ENCODE results near the gene PTCH1. TPM values are rescaled to one million over a fixed set of nuclear protein-coding genes. Genes with fewer than 3 reads are reported as not detected.

Gene PTCH1
- total and polyA plus RNA-seq, 2 experiments from 2014 or later: 36.8 to 44.1 TPM

GRCh38 chr9:95458666-95459065 lies 58.1 kb downstream of the PTCH1 start:
- peak; percentile 57 for DNase-seq (ENCODE audit: low spot score)
- Histone ChIP-seq H3K9me2 (replicated peaks; ENCODE audit: insufficient read depth) (no peaks in the 10 kb centered on the region), H3K36me3 (replicated peaks; ENCODE audit: insufficient read depth, low read depth) (no peaks in the 10 kb centered on the region), H3K79me2 (peaks cover 53% of the 10 kb centered on the region), H3K27ac (peak overlapping the region; percentile 90), H2AFZ (no peak overlapping the region), H3K4me1 (ENCODE audit: insufficient read depth) (peaks cover 62% of the 10 kb centered on the region), H3K9me3 (ENCODE audit: low read depth) (no peaks in the 10 kb centered on the region), H3K4me3 (no peak overlapping the region), H3K4me2 (peak overlapping the region; percentile 48), H4K20me1 (ENCODE audit: insufficient read depth, poor library complexity, severe bottlenecking) (peaks cover 32% of the 10 kb centered on the region), H3K27me3 (no peaks in the 10 kb centered on the region)
- 55% methylated on average over 6 of the region's 6 CpGs for WGBS (ENCODE audit: low lambda C conversion rate, missing lambda C conversion rate)
- TF ChIP-seq EZH2 (IDR thresholded peaks at IDR 0.05; ENCODE audit: borderline replicate concordance) (no peak), EZH2phosphoT487 (IDR thresholded peaks at IDR 0.05; ENCODE audit: low read depth, severe bottlenecking, unreplicated experiment) (no peak), CTCF (IDR thresholded peaks at IDR 0.05; ENCODE audit: poor library complexity) (no peak)

GRCh38 chr9:95457769-95458168 lies 59.0 kb downstream of the PTCH1 start:
- no peak for TF ChIP-seq EZH2 (IDR thresholded peaks at IDR 0.05; ENCODE audit: borderline replicate concordance)
- no peak for TF ChIP-seq CTCF (IDR thresholded peaks at IDR 0.05; ENCODE audit: poor library complexity)
- no peak for TF ChIP-seq EZH2phosphoT487 (IDR thresholded peaks at IDR 0.05; ENCODE audit: low read depth, severe bottlenecking, unreplicated experiment)
- Histone ChIP-seq H3K4me3 (no peak overlapping the region), H4K20me1 (ENCODE audit: insufficient read depth, poor library complexity, severe bottlenecking) (peaks cover 24% of the 10 kb centered on the region), H3K27me3 (no peaks in the 10 kb centered on the region), H3K27ac (peak overlapping the region; percentile 90), H2AFZ (no peak overlapping the region), H3K79me2 (peaks cover 55% of the 10 kb centered on the region), H3K4me1 (ENCODE audit: insufficient read depth) (peaks cover 53% of the 10 kb centered on the region), H3K9me3 (ENCODE audit: low read depth) (no peaks in the 10 kb centered on the region), H3K9me2 (replicated peaks; ENCODE audit: insufficient read depth) (no peaks in the 10 kb centered on the region), H3K36me3 (replicated peaks; ENCODE audit: insufficient read depth, low read depth) (no peaks in the 10 kb centered on the region), H3K4me2 (peak overlapping the region; percentile 48)
- WGBS (ENCODE audit: low lambda C conversion rate, missing lambda C conversion rate): 47% methylated on average over 12 of the region's 12 CpGs
- peak; percentile 47 for DNase-seq (ENCODE audit: low spot score)

GRCh38 chr9:95455714-95456113 lies 61.1 kb downstream of the PTCH1 start:
- Histone ChIP-seq H3K36me3 (replicated peaks; ENCODE audit: insufficient read depth, low read depth) (no peaks in the 10 kb centered on the region), H3K27ac (no peak overlapping the region), H4K20me1 (ENCODE audit: insufficient read depth, poor library complexity, severe bottlenecking) (peaks cover 20% of the 10 kb centered on the region), H3K4me3 (no peak overlapping the region), H3K4me2 (no peak overlapping the region), H3K79me2 (peaks cover 61% of the 10 kb centered on the region), H3K4me1 (ENCODE audit: insufficient read depth) (peaks cover 44% of the 10 kb centered on the region), H3K9me2 (replicated peaks; ENCODE audit: insufficient read depth) (no peaks in the 10 kb centered on the region), H2AFZ (no peak overlapping the region), H3K9me3 (ENCODE audit: low read depth) (no peaks in the 10 kb centered on the region), H3K27me3 (no peaks in the 10 kb centered on the region)
- no peak for TF ChIP-seq EZH2 (IDR thresholded peaks at IDR 0.05; ENCODE audit: borderline replicate concordance)
- no peak for TF ChIP-seq EZH2phosphoT487 (IDR thresholded peaks at IDR 0.05; ENCODE audit: low read depth, severe bottlenecking, unreplicated experiment)
- TF ChIP-seq CTCF (IDR thresholded peaks at IDR 0.05; ENCODE audit: poor library complexity): no peak
- DNase-seq (ENCODE audit: low spot score): no peak
- WGBS (ENCODE audit: low lambda C conversion rate, missing lambda C conversion rate): 81% methylated on average over 9 of the region's 9 CpGs

- TF ChIP-seq EZH2phosphoT487 (IDR thresholded peaks at IDR 0.05; ENCODE audit: low read depth, severe bottlenecking, unreplicated experiment) (no peak), CTCF (IDR thresholded peaks at IDR 0.05; ENCODE audit: poor library complexity) (no peak), EZH2 (IDR thresholded peaks at IDR 0.05; ENCODE audit: borderline replicate concordance) (no peak)
- DNase-seq (ENCODE audit: low spot score): no peak
- H3K4me1 ChIP-seq (ENCODE audit: insufficient read depth): peaks cover 24% of the 10 kb centered on the region
- no peak overlapping the region for H3K4me2 ChIP-seq
- peak overlapping the region; percentile 23 for H3K27ac ChIP-seq
- H3K4me3 ChIP-seq: no peak overlapping the region
- H3K79me2 ChIP-seq: peaks cover 83% of the 10 kb centered on the region
- no peak overlapping the region for H2AFZ ChIP-seq
- WGBS (ENCODE audit: low lambda C conversion rate, missing lambda C conversion rate): 82% methylated on average over 4 of the region's 4 CpGs
- H3K9me3 ChIP-seq (ENCODE audit: low read depth): no peaks in the 10 kb centered on the region
- no peaks in the 10 kb centered on the region for H3K36me3 ChIP-seq (replicated peaks; ENCODE audit: insufficient read depth, low read depth)
- peaks cover 21% of the 10 kb centered on the region for H4K20me1 ChIP-seq (ENCODE audit: insufficient read depth, poor library complexity, severe bottlenecking)
- no peaks in the 10 kb centered on the region for H3K9me2 ChIP-seq (replicated peaks; ENCODE audit: insufficient read depth)
- no peaks in the 10 kb centered on the region for H3K27me3 ChIP-seq
Observed at GRCh38 chr9:95452176-95452575, 64.6 kb downstream of the PTCH1 start.

Measured in hepatocyte (in vitro differentiated cells).